ENCODE results near the gene FAM163B. TPM values are rescaled to one million over a fixed set of nuclear protein-coding genes. Genes with fewer than 3 reads are reported as not detected.

FAM163B gene
- total RNA-seq, 2 donors from 2014 or later = not detected

DNA sequence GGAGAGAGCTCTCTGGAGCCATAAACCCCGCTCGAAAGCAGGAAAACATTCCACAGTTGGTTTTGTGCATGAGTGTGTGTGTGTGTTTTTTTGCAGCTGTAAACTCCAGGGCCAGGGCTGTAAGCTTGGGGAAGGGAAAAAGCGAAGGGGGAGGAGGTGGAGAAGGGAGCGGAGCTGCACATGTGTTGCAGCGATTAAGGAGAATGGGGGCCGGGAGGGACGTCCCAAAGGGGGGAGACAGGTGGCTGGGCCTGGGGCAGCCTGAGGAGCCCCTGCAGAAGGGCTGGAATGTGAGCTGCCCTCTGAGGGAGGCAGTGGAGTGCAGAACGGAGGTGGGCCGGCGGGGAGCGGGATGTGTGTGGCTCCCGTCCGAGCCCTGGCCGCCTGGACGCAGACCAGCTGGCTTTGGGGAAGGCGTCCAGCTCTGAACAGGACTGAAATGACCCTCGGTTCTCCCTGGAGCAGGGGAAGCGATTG is 81.7 kb downstream of the FAM163B start:
- Histone ChIP-seq H3K9ac (ENCODE audit: extremely low read depth, low read length, poor library complexity, severe bottlenecking) (no peak overlapping the region), H3K27ac (ENCODE audit: low read depth, low read length) (peak overlapping the region; percentile 44), H3K9me3 (ENCODE audit: control insufficient read depth, low read length) (no peaks in the 10 kb centered on the region), H3K4me3 (ENCODE audit: low read length) (no peak overlapping the region), H3K4me1 (ENCODE audit: control insufficient read depth, insufficient read depth, low read length) (peaks cover 13% of the 10 kb centered on the region), H3K27me3 (ENCODE audit: control insufficient read depth, insufficient read depth, low read length, poor library complexity, severe bottlenecking) (no peaks in the 10 kb centered on the region), H3K36me3 (ENCODE audit: control insufficient read depth, insufficient read depth, low read length) (no peaks in the 10 kb centered on the region)
- Mint-ChIP-seq H3K36me3 (ENCODE audit: low read depth) (no peaks in the 10 kb centered on the region), H3K27me3 (ENCODE audit: insufficient read depth) (peaks cover 1% of the 10 kb centered on the region), H3K4me3 (peak overlapping the region; percentile 10), H3K4me1 (peaks cover 22% of the 10 kb centered on the region), H3K9me3 (no peaks in the 10 kb centered on the region), H3K27ac (peak overlapping the region; percentile 61)
- TF ChIP-seq, protein P1, sequence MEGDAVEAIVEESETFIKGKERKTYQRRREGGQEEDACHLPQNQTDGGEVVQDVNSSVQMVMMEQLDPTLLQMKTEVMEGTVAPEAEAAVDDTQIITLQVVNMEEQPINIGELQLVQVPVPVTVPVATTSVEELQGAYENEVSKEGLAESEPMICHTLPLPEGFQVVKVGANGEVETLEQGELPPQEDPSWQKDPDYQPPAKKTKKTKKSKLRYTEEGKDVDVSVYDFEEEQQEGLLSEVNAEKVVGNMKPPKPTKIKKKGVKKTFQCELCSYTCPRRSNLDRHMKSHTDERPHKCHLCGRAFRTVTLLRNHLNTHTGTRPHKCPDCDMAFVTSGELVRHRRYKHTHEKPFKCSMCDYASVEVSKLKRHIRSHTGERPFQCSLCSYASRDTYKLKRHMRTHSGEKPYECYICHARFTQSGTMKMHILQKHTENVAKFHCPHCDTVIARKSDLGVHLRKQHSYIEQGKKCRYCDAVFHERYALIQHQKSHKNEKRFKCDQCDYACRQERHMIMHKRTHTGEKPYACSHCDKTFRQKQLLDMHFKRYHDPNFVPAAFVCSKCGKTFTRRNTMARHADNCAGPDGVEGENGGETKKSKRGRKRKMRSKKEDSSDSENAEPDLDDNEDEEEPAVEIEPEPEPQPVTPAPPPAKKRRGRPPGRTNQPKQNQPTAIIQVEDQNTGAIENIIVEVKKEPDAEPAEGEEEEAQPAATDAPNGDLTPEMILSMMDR (conservative IDR thresholded peaks at IDR 0.05) = no peak
- peak; percentile 58 for DNase-seq
- WGBS, 2 experiments (ENCODE audit: insufficient coverage in 1 of 2, insufficient read length in 1 of 2) = 64 to 80% methylated on average over 16 to 18 of the region's 18 CpGs

Other genes with a start within 250 kb of the FAM163B start
- 100 to 1,000 TPM; 178 to 187 TPM for gene SURF4, start 233.3 kb downstream of the FAM163B start, total RNA-seq
- gene STKLD1, start 233.0 kb downstream of the FAM163B start, total RNA-seq = under 1 TPM in 1 of 2 donors, not detected in 1; 0.95 TPM
- gene REXO4, start 191.4 kb downstream of the FAM163B start, total RNA-seq = 10 to 100 TPM; 30.2 to 36.5 TPM
- 10 to 100 TPM; 13.5 to 21.7 TPM for gene ADAMTS13, start 187.0 kb downstream of the FAM163B start, total RNA-seq
- gene CACFD1, start 149.4 kb downstream of the FAM163B start, total RNA-seq = 10 to 100 TPM; 30.6 to 35.0 TPM
- gene SLC2A6, start 130.3 kb downstream of the FAM163B start, total RNA-seq = 10 to 100 TPM; 11.6 to 17.7 TPM
- gene MYMK, start 84.4 kb downstream of the FAM163B start, total RNA-seq = not detected
- under 1 TPM; 0.18 to 0.93 TPM for gene ADAMTSL2, start 74.7 kb downstream of the FAM163B start, total RNA-seq
- not detected for gene DBH, start 27.0 kb upstream of the FAM163B start, total RNA-seq
- 10 to 100 TPM in 1 of 2 donors, 1 to 10 TPM in 1; 8.4 to 11.2 TPM for gene SARDH, start 129.0 kb upstream of the FAM163B start, total RNA-seq

Measured in endodermal cell (in vitro differentiated cells).